ENCODE data around the gene LIN28A.
"Not testable (repeated sequence)": the region's sequence is repeated elsewhere in the genome, so short reads cannot be mapped to it uniquely, and the experiment has no call there.

LIN28A gene

GRCh38 chr1:26410706-26411623 lies at the start of gene LIN28A:
LIN28A (plus strand) TSS chr1:26410817; CDS start chr1:26410892, 75 bp downstream.
- TF ChIP-seq GATA3 (IDR thresholded peaks at IDR 0.05; ENCODE audit: low read depth, low read length) (no peak), GATA2 (IDR thresholded peaks at IDR 0.05; ENCODE audit: low read depth, low read length) (no peak)

- TF ChIP-seq GATA2 (IDR thresholded peaks at IDR 0.05; ENCODE audit: low read depth, low read length) = no peak
- no peak for TF ChIP-seq GATA3 (IDR thresholded peaks at IDR 0.05; ENCODE audit: low read depth, low read length)
Observed at GRCh38 chr1:26361605-26362122, 49.0 kb upstream of the LIN28A start.

DNA sequence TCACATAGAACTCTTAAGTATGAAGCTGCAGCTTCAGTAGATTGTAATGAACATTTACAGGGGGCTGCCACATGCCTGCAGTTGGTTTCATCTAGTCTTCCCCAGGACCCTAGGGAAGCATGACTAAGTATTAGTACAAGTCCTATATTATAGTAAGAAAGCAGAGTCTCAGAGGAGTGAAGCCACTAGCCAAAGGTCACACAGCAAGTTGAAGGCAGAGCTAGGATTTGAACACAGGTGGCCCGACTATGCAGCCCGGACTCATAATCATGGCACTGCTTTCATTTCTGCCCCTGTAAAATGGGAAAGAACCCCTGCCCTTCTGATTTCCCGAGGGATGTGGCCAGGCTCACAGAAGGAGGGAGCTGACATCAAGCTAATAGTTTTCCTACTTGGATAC lies 48.3 kb upstream of the LIN28A start:
- TF ChIP-seq GATA2 (IDR thresholded peaks at IDR 0.05; ENCODE audit: low read depth, low read length) (no peak), GATA3 (IDR thresholded peaks at IDR 0.05; ENCODE audit: low read depth, low read length) (no peak)

DNA sequence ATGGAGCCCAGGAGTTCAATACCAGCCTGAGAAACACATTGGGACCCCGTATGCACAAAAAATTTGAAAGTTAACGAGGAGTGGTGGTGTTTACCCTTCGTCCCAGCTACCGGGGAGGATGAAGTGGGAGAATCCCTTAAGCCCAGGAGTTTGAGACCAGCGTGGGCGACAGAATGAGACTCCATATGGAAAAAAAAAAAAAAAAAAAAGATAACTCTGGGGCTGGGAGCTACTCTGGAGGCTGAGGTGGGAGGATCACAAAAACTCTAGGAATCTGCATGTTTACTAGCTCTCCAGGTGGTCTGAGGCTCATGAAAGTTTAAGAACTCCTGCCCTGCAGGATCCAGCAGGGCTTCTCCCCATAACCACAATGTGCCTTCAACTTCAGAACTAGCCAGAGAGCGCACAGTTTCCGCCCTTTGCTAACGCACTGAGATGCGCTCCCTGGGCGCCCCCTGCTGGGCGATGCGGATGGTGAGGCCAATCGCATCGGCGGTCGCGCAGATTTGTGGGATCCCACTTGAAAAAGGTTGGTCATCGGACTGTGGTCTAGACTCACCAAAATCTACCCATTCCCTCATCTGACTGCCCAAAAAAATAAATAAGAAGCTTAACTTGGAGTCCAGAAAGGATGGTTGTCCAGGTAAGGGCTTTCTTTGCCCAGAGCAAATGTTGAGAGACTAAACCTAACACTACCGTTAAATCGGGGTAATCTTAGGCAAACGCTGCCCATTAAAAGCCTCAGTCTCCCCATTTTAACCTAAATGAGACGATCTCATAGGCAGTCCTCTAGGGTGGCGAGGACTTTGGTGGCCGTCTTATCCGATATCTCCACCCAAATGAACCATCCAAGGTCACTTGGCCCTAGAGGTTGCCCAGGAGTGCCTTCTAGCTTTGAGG lies 46.8 kb upstream of the LIN28A start:
- TF ChIP-seq GATA3 (IDR thresholded peaks at IDR 0.05; ENCODE audit: low read depth, low read length) = no peak
- no peak for TF ChIP-seq GATA2 (IDR thresholded peaks at IDR 0.05; ENCODE audit: low read depth, low read length)

DNA sequence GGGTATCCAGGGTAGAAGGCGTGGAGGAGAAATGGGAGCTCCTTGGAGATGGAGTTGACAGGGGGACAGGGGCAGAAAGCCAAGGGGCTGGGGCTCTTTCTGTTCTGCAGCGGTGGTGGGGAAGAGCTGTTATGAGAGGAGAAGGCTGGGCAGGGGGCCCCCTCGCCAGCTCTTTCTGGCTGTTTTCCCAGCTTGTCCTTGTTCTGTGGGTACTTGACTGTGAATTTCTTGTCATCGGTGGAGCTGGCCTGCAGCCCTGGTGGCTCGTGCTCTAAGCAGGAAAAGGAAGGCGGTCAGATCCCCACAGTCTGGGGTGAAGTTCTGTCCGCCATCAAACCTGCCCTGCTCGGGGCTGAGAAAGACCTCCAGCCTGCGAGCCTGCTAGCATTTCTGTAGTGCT lies 45.7 kb upstream of the LIN28A start:
- TF ChIP-seq GATA3 (IDR thresholded peaks at IDR 0.05; ENCODE audit: low read depth, low read length) = no peak
- TF ChIP-seq GATA2 (IDR thresholded peaks at IDR 0.05; ENCODE audit: low read depth, low read length) = no peak

DNA sequence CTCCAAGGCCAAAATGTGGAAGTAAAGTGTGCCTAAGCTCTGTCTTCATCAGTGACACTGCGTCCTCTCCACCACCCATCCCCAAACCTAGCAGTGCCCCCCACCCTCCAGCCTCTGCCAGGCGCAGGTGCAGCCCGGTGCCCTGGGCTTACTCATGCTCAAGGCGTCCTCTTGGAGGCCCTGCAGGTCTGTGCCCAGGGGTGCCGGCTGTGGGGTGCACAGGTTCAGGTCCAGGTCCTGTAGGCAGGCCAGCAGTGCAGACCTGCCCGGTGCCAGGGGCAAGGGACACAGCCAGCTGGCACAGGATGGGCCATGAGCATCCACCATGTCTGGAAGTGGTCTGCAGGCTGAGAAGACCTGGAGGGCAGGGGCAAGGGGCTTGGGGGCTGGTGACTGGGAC lies 43.2 kb upstream of the LIN28A start:
- TF ChIP-seq GATA3 (IDR thresholded peaks at IDR 0.05; ENCODE audit: low read depth, low read length) (no peak), GATA2 (IDR thresholded peaks at IDR 0.05; ENCODE audit: low read depth, low read length) (no peak)

DNA sequence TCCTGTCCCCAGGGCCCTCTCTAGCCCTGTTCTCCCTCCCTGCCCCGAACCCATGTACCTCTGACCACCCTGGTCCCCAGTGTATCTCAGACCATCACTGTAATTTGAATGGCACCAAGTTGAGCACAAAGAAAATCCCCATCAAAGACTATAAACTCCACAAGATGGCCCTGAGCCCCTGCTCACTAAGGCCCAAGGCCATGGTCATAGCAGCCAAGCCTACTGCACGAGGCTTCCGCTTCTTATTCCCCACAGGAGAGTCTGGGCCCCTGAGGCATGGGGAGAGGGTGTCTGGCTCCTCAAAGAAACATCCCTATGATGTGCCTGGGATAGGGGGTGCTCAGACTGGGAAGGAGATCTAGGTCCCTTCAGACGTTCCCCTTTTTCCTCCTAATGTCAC lies 42.6 kb upstream of the LIN28A start:
- TF ChIP-seq GATA2 (IDR thresholded peaks at IDR 0.05; ENCODE audit: low read depth, low read length) (no peak), GATA3 (IDR thresholded peaks at IDR 0.05; ENCODE audit: low read depth, low read length) (no peak)

GRCh38 chr1:26368486-26368885 lies 42.1 kb upstream of the LIN28A start:
- TF ChIP-seq GATA3 (IDR thresholded peaks at IDR 0.05; ENCODE audit: low read depth, low read length) = no peak

DNA sequence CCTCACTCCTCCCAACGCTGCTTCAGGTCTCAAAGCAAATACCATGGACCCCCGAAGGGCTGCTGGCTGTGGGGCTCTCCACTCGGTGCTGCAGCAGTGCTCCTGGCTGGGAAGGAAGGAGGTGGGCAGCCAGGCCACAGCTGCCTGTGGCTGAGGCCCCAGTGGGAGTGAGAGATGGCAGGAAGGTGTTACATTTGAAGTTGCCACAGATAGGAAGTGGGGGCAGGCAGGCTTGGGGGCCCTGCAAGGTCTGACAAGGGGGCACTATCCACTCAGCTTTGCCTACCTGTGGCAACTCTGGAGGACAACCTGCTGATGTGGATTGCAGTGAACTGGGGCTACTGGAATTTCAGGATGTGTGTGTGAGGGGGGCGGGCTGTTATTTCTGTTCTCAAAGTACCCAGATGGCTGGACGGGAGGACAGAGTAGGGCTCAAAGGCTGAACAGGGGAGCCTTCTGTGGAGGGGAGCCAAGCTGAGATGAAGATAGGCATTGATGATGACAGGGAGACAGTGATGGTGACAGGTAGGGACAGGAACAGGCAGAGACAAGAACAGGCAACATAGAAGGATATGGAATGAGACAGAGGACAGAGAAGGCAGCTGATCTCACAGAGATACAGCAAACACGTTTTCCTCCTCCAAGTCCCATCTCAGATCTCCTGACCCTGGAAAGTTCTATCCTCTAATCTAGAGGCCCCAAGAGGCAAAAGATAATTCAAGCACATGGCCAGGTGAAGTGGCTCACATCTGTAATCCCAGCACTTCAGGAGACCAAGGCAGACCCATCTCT lies 39.8 kb upstream of the LIN28A start:
- TF ChIP-seq GATA3 (IDR thresholded peaks at IDR 0.05; ENCODE audit: low read depth, low read length) (no peak), GATA2 (IDR thresholded peaks at IDR 0.05; ENCODE audit: low read depth, low read length) (no peak)

- no peak for TF ChIP-seq GATA2 (IDR thresholded peaks at IDR 0.05; ENCODE audit: low read depth, low read length)
- TF ChIP-seq GATA3 (IDR thresholded peaks at IDR 0.05; ENCODE audit: low read depth, low read length) = no peak
Observed at GRCh38 chr1:26372039-26372438, 38.6 kb upstream of the LIN28A start.

DNA sequence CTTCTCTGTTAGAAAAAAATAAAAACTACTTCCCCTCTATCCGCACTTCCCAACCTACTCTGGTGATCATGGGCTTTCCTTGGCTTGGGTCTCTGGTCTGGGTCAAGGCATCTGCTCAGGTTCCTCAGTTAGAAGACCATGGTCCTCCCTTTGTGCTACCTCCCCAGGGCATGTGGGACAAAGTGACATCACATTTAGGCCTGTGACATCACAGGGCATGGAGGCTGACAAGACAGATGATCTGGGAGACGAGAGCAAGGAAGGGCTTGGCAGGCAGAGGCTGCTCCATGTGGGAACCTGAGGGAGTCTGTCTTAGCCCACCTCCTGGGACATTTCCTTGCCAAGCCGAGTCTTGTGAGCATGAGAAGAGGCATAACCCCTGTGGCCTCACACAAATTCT lies 38.0 kb upstream of the LIN28A start, which contains the start of gene ZNF683:
Gene ZNF683 (minus strand): TSS at position 140 of the 400 bp plus-strand sequence. CDS start 4,179 bp downstream, outside the sequence.
- TF ChIP-seq GATA3, GATA2 (IDR thresholded peaks at IDR 0.05; ENCODE audit: low read depth, low read length): not testable (repeated sequence)

- TF ChIP-seq GATA2 (IDR thresholded peaks at IDR 0.05; ENCODE audit: low read depth, low read length) (no peak), GATA3 (IDR thresholded peaks at IDR 0.05; ENCODE audit: low read depth, low read length) (no peak)
Observed at GRCh38 chr1:26373281-26373680, 37.3 kb upstream of the LIN28A start.

- TF ChIP-seq GATA3 (IDR thresholded peaks at IDR 0.05; ENCODE audit: low read depth, low read length) (no peak), GATA2 (IDR thresholded peaks at IDR 0.05; ENCODE audit: low read depth, low read length) (no peak)
Observed at GRCh38 chr1:26373789-26374188, 36.8 kb upstream of the LIN28A start.
